Bronchial epithelial cell (primary cell): Measurements from ENCODE around the gene SUCNR1. TPM values are rescaled to one million over a fixed set of nuclear protein-coding genes. Genes with fewer than 3 reads are reported as not detected.

Experiments
- DNase-seq: peaks from one replicate; pipeline ENCODE4 v3.0.0-alpha.2; 2010; ENCODE audit warnings: low read depth
- FAIRE-seq: peaks from 2 replicates; lab custom pipeline; 2011; peaks lifted over from hg19 to GRCh38; lab: Jason Lieb, UNC
- H3K27me3 ChIP-seq: 2 replicates; pipeline ENCODE4 v1.5.1; 2011; ENCODE audit warnings: low read length; ENCODE audit not compliant: control insufficient read depth, insufficient read depth
- H3K36me3 ChIP-seq: 2 replicates; pipeline ENCODE4 v1.5.1; 2011; ENCODE audit warnings: low read length; ENCODE audit not compliant: control insufficient read depth, insufficient read depth
- H3K4me3 ChIP-seq: 2 replicates; pipeline ENCODE4 v1.5.1; 2011; ENCODE audit warnings: mild to moderate bottlenecking, low read depth, low read length, control low read depth
- CTCF ChIP-seq: IDR thresholded peaks from 2 replicates; pipeline ENCODE4 v1.5.1; 2011; ENCODE audit warnings: mild to moderate bottlenecking, moderate library complexity, low read length, control low read depth, inconsistent platforms; ENCODE audit not compliant: insufficient read depth, severe bottlenecking
- total RNA-seq: library from RNA; depleted of rRNA; stranded (reverse); fragments of >200 nt; gene quantifications from 2 replicates; pipeline ENCODE4 v1.2.1, GENCODE V29; 2014

Gene SUCNR1
- total RNA-seq, 1 donor from 2014 or later, result not detected

- Histone ChIP-seq H3K36me3 (no peaks in the 10 kb centered on the region), H3K27me3 (no peaks in the 10 kb centered on the region), H3K4me3 (no peak overlapping the region)
- no peak for TF ChIP-seq CTCF
- DNase-seq, result no peak
- FAIRE-seq, result no peak
Measured at GRCh38 chr3:151916781-151917180, 43.3 kb downstream of the SUCNR1 start.

- Histone ChIP-seq H3K4me3 (no peak overlapping the region), H3K36me3 (no peaks in the 10 kb centered on the region), H3K27me3 (no peaks in the 10 kb centered on the region)
- no peak for FAIRE-seq
- peak; percentile 73 for DNase-seq
- peak; percentile 47 for TF ChIP-seq CTCF
Measured at GRCh38 chr3:151918253-151919029, 45.0 kb downstream of the SUCNR1 start.

GRCh38 chr3:151919030-151919328 lies 45.5 kb downstream of the SUCNR1 start:
- Histone ChIP-seq H3K27me3 (no peaks in the 10 kb centered on the region), H3K36me3 (no peaks in the 10 kb centered on the region), H3K4me3 (no peak overlapping the region)
- no peak for TF ChIP-seq CTCF
- no peak for FAIRE-seq
- no peak for DNase-seq

- H3K36me3 ChIP-seq, result no peaks in the 10 kb centered on the region
- DNase-seq (peak; percentile 84), FAIRE-seq (no peak)
Measured at GRCh38 chr3:151919446-151919845, 46.0 kb downstream of the SUCNR1 start.

GRCh38 chr3:151923901-151924300 lies 50.5 kb downstream of the SUCNR1 start:
- FAIRE-seq (no peak), DNase-seq (peak; percentile 72)
- no peak for TF ChIP-seq CTCF
- Histone ChIP-seq H3K36me3 (no peaks in the 10 kb centered on the region), H3K4me3 (no peak overlapping the region), H3K27me3 (no peaks in the 10 kb centered on the region)

More at GRCh38 chr3:151919446-151919845, 46.0 kb downstream of the SUCNR1 start:
- H3K27me3 ChIP-seq, result no peaks in the 10 kb centered on the region
- no peak for TF ChIP-seq CTCF
- no peak overlapping the region for H3K4me3 ChIP-seq

- DNase-seq, result no peak
- Histone ChIP-seq H3K36me3 (no peaks in the 10 kb centered on the region), H3K4me3 (no peak overlapping the region), H3K27me3 (no peaks in the 10 kb centered on the region)
- no peak for TF ChIP-seq CTCF
- no peak for FAIRE-seq
Measured at GRCh38 chr3:151924753-151925152, 51.3 kb downstream of the SUCNR1 start.
